CD4-positive, CD25-positive, alpha-beta regulatory T cell (primary cell): ENCODE results near the gene MYCL. TPM values are rescaled to one million over a fixed set of nuclear protein-coding genes. Genes with fewer than 3 reads are reported as not detected.

ENCODE experiments used
- ATAC-seq, 2 donors: fragments of 150-1000 bp; cut with Tn5 transposase; one replicate each; pipeline ENCODE4 v1.10.0; 2021; ENCODE audit warnings: low read depth in 2 of 2, moderate number of reproducible peaks in 2 of 2, moderate library complexity in 1 of 2
- DNase-seq, 3 donors: peaks; one replicate each; pipeline versions ENCODE4 v3.0.0 to v3.0.0-alpha.2; 2012 to 2022; ENCODE audit warnings: mixed read lengths in 1 of 3
- H3K27ac ChIP-seq: one replicate; pipeline ENCODE4 v1.7.0; 2013; ENCODE audit warnings: mild to moderate bottlenecking, low read length; ENCODE audit not compliant: insufficient read depth, poor library complexity, severe bottlenecking
- H3K27me3 ChIP-seq: one replicate; pipeline ENCODE4 v1.7.0; 2013; ENCODE audit warnings: low read length; ENCODE audit not compliant: control insufficient read depth, insufficient read depth
- H3K36me3 ChIP-seq: one replicate; pipeline ENCODE4 v1.7.0; 2013; ENCODE audit warnings: mild to moderate bottlenecking, low read length, moderate library complexity; ENCODE audit not compliant: control insufficient read depth, insufficient read depth
- H3K4me1 ChIP-seq: 2 replicates; pipeline ENCODE4 v1.7.0; 2013; ENCODE audit warnings: mild to moderate bottlenecking, low read length; ENCODE audit not compliant: insufficient read depth, control insufficient read depth, poor library complexity, severe bottlenecking
- H3K4me3 ChIP-seq: one replicate; pipeline ENCODE4 v1.7.0; 2013; ENCODE audit warnings: low read depth, mild to moderate bottlenecking, low read length, moderate library complexity
- H3K9me3 ChIP-seq, 2 experiments: 1 replicate in 1 of 2; 2 replicates in 1 of 2; pipeline ENCODE4 v1.7.0; 2013; ENCODE audit warnings: low read length in 2 of 2, mild to moderate bottlenecking in 1 of 2, moderate library complexity in 1 of 2; ENCODE audit not compliant: control insufficient read depth in 2 of 2
- H3K27ac Mint-ChIP-seq, 3 donors: one replicate each; pipeline ENCODE4 v1.8.0; 2020 to 2022; ENCODE audit warnings: mild to moderate bottlenecking in 3 of 3, mixed read lengths in 3 of 3, moderate library complexity in 2 of 3
- H3K27me3 Mint-ChIP-seq: one replicate; pipeline ENCODE4 v1.8.0; 2022; ENCODE audit warnings: mild to moderate bottlenecking, mixed read lengths
- H3K36me3 Mint-ChIP-seq: one replicate; pipeline ENCODE4 v1.8.0; 2020; ENCODE audit warnings: mixed read lengths
- H3K4me1 Mint-ChIP-seq, 4 donors: one replicate each; pipeline ENCODE4 v1.8.0; 2020 to 2022; ENCODE audit warnings: mixed read lengths in 4 of 4, mild to moderate bottlenecking in 1 of 4
- H3K4me3 Mint-ChIP-seq, 4 donors: one replicate each; pipeline ENCODE4 v1.8.0; 2020 to 2022; ENCODE audit warnings: mild to moderate bottlenecking in 4 of 4, mixed read lengths in 4 of 4, moderate library complexity in 3 of 4
- H3K9me3 Mint-ChIP-seq, 7 donors: one replicate each; pipeline ENCODE4 v1.8.0; 2020 to 2022; ENCODE audit warnings: mixed read lengths in 7 of 7, mild to moderate bottlenecking in 3 of 7, moderate library complexity in 2 of 7
- polyA plus RNA-seq, 4 donors: library from polyadenylated mRNA; unstranded; fragments of 300-500 nt; fragmentation: Illumina TruSeq; gene quantifications; one replicate each; pipeline ENCODE4 v1.2.3, GENCODE V29; 2021
- total RNA-seq: library from RNA; stranded (reverse); gene quantifications from one replicate; pipeline ENCODE4 v1.2.3, GENCODE V29; 2022

MYCL gene
- total and polyA plus RNA-seq, 5 donors from 2014 or later = 0.13 TPM; not detected in 4

DNA sequence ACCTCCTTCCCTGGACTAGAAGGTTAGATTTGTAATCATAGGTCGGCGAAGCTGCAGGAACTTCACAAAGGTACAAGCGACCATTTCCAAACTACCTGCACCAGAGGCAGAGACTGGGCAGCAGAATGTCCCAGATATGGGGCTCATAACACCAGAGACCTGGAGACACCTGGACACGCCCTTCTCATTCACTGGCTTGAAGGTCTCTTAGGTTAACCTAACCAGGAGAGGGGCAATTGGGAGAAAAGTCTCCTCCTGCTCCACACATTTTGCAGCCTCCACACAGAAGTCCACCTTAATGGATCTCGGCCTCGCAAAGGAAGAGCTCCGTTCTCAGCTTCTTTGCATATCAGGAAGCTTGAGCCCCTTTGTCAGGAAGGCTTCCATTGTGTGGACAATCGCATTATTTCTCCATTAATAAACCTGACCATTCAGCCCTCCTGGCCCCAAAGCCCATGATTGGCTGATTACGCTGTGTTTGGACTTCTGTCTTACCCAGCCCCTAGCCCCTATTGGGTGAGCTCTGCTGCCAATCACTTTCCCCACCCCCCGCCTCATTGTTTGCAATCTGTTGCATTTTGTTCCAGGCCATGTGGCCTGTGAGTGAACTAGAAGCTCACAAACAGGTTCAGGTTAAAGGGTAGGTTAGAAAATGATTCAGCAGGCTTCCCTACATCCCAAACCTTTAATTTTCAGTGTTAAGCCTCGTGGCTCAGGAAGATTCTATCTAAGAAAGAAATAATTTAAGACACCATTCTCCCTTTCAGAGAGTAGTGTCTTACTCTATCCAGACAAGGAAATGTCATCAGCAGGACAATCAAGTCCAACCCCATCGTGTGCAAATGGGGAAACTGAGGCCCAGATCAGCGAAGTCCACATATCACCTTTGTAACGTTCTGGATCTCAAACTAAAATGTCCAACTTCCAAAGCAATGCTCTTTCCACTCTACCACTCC is 2.8 kb downstream of the MYCL start:
- Histone ChIP-seq H3K9me3 (no peaks in the 10 kb centered on the region), H3K27me3 (peaks cover 32% of the 10 kb centered on the region), H3K4me1 (peaks cover 17% of the 10 kb centered on the region), H3K36me3 (no peaks in the 10 kb centered on the region), H3K27ac (no peak overlapping the region), H3K4me3 (no peak overlapping the region)
- Mint-ChIP-seq H3K36me3 (no peaks in the 10 kb centered on the region), H3K9me3 (peaks cover 0 to 1% (median 0%) of the 10 kb centered on the region in 7 donors), H3K4me3 (peak overlapping the region in 1 of 4 donors; percentile 60), H3K4me1 (peaks cover 0 to 11% (median 3%) of the 10 kb centered on the region in 4 donors), H3K27ac (no peak overlapping the region), H3K27me3 (peaks cover 80% of the 10 kb centered on the region)
- no peak for DNase-seq
- no peak for ATAC-seq

DNA sequence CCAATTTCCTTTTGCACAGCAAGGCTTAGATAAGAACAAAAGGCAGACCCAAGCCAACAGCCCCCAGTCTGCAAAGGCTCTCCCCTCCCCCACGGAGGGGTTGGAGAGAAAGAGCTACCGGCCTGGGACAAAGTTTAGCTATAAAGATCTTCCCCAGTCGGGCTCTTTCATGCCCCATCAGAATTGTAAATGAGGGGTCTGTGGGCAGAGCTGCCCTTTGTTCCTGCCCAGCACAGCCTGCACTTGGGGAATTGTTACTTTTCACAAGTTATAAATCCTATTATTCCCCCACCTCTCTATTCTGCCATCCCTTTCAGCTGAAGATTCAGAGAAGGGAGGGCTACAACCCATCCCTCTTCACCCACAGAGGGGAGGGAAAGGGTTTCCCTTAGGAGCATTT is 3.5 kb downstream of the MYCL start:
- peaks cover 17% of the 10 kb centered on the region for H3K4me1 ChIP-seq
- peaks cover 82% of the 10 kb centered on the region for H3K27me3 Mint-ChIP-seq
- no peaks in the 10 kb centered on the region for H3K36me3 Mint-ChIP-seq
- H3K27me3 ChIP-seq = peaks cover 30% of the 10 kb centered on the region
- no peaks in the 10 kb centered on the region for H3K36me3 ChIP-seq
- no peaks in the 10 kb centered on the region for H3K9me3 ChIP-seq
- H3K27ac ChIP-seq = no peak overlapping the region
- ATAC-seq = no peak
- H3K4me3 Mint-ChIP-seq = no peak overlapping the region
- H3K9me3 Mint-ChIP-seq = peaks cover 0 to 1% (median 0%) of the 10 kb centered on the region in 7 donors
- no peak overlapping the region for H3K4me3 ChIP-seq
- H3K27ac Mint-ChIP-seq = no peak overlapping the region
- DNase-seq = no peak
- H3K4me1 Mint-ChIP-seq = peaks cover 0 to 11% (median 3%) of the 10 kb centered on the region in 4 donors

DNA sequence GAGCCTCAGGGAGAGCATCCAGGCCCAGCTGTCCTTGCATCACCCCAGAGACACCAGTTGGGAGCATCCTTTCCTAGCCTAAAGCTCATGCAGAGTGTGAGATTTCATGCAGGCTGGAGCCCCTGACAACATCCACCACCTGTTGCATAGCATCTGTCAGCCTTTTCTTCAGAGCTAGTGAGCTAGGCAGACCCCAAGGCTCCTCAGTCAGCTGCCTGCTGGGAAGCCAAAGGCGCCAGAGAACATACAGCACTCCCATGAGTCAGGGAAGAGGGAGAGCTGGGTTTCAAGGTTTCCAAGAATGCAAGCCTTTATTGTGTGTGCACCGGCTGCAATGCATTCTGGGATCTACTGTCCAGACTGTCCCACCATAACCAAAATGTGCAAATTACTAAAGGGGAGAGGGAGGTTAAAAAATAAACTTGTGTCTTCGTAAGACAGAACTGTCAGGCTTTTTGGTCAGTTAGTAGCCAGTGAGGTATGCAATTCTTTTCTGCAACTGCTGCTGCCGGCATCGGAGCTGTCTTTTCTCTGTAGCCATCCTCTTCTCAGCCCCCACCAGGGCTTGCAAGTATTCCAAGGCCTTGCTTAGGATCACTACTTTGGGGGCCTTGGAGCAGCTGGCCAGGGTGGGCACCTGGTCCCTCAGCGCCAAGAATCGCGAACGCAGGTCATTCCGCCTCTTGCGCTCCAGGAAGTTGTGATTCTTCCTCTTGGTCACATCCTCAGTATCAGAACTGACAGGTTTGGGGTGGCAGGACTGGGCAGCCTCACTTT is 4.6 kb downstream of the MYCL start:
- no peak overlapping the region for H3K27ac ChIP-seq
- no peaks in the 10 kb centered on the region for H3K36me3 Mint-ChIP-seq
- H3K27ac Mint-ChIP-seq = no peak overlapping the region
- H3K9me3 ChIP-seq = no peaks in the 10 kb centered on the region
- DNase-seq = no peak
- peaks cover 0 to 7% (median 2%) of the 10 kb centered on the region in 4 donors for H3K4me1 Mint-ChIP-seq
- no peak overlapping the region for H3K4me3 Mint-ChIP-seq
- ATAC-seq = no peak
- no peak overlapping the region for H3K4me3 ChIP-seq
- H3K27me3 Mint-ChIP-seq = peaks cover 84% of the 10 kb centered on the region
- H3K27me3 ChIP-seq = peaks cover 35% of the 10 kb centered on the region
- H3K9me3 Mint-ChIP-seq = peaks cover 0 to 1% (median 0%) of the 10 kb centered on the region in 7 donors
- H3K4me1 ChIP-seq = peaks cover 12% of the 10 kb centered on the region
- no peaks in the 10 kb centered on the region for H3K36me3 ChIP-seq

DNA sequence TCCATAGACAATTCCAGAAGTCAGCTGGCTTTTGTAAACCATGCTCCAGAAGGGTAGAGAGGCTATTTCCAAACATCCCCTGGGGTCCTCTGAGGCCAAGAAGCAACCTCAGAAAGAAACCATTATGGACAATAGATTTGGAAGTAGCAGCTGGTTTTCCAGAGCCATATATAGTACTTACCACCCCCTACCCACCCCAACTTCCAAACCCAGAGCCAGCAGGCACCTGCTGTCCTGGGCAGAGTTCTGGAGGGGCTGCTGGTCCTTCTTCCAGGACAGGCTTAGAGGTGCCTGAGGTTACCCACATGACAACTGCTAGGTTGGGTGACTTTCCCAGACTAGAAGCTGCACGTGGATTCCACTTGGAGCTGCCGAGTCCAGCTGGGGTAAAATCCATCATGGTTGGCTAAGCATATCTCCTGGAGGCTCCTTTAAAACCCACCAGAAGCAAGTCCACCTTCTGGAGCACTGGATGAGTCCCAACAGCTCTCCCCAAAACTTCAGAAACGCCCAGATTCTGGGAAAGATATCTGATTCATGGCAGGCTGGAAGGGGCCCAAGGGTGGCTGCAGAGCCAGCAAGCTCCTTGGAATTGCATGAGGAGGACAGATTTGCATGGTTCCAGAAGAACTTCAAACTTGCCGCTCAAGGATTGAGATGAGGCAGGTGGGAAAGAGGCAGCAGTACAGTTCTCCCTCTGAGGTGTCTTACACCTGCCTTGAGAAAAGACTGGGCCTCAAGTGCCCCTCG is 5.8 kb downstream of the MYCL start:
- Mint-ChIP-seq H3K4me1 (peaks cover 0 to 7% (median 2%) of the 10 kb centered on the region in 4 donors), H3K27me3 (peaks cover 95% of the 10 kb centered on the region), H3K4me3 (no peak overlapping the region), H3K27ac (no peak overlapping the region), H3K36me3 (no peaks in the 10 kb centered on the region), H3K9me3 (peaks cover 0 to 1% (median 0%) of the 10 kb centered on the region in 7 donors)
- DNase-seq (no peak), ATAC-seq (no peak)
- peaks cover 3% of the 10 kb centered on the region for H3K4me1 ChIP-seq
- no peaks in the 10 kb centered on the region for H3K9me3 ChIP-seq
- no peaks in the 10 kb centered on the region for H3K36me3 ChIP-seq
- H3K27ac ChIP-seq = no peak overlapping the region
- H3K27me3 ChIP-seq = peaks cover 35% of the 10 kb centered on the region
- no peak overlapping the region for H3K4me3 ChIP-seq

DNA sequence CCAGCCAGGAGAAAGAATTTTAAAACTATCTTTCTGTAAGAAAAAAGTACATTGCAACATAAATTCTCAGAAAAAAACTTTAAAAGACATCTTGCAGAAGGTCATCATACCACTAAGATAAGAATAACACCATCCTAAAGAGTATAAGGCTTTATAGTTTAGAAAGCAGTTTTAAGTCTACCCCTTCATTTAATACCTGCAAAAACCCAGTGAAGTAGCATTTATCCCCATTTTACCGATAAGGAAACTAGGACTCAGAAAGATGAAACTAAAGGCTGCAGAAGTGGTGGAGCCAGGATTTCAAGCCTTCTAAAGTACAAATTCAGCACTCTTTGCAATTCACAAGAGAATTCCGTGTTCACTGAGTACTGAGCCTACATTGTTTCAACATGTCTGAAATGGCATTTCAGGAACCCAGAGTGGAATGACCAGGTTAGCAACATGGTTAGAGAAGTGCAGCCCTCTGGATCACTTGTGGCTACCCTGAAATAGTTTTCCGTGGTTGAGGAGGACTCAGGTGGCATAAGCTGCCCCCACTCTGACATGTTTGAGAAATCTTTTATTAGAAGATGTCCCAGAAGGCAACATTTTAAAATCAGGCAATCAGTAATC is 6.7 kb downstream of the MYCL start:
- DNase-seq = no peak
- Histone ChIP-seq H3K4me1 (no peaks in the 10 kb centered on the region), H3K27ac (no peak overlapping the region), H3K36me3 (no peaks in the 10 kb centered on the region), H3K4me3 (no peak overlapping the region), H3K9me3 (no peaks in the 10 kb centered on the region), H3K27me3 (peaks cover 29% of the 10 kb centered on the region)
- peaks cover 0 to 4% (median 3%) of the 10 kb centered on the region in 4 donors for H3K4me1 Mint-ChIP-seq
- H3K27me3 Mint-ChIP-seq = peaks cover 97% of the 10 kb centered on the region
- ATAC-seq = no peak
- H3K27ac Mint-ChIP-seq = no peak overlapping the region
- no peak overlapping the region for H3K4me3 Mint-ChIP-seq
- no peaks in the 10 kb centered on the region for H3K9me3 Mint-ChIP-seq
- H3K36me3 Mint-ChIP-seq = no peaks in the 10 kb centered on the region

DNA sequence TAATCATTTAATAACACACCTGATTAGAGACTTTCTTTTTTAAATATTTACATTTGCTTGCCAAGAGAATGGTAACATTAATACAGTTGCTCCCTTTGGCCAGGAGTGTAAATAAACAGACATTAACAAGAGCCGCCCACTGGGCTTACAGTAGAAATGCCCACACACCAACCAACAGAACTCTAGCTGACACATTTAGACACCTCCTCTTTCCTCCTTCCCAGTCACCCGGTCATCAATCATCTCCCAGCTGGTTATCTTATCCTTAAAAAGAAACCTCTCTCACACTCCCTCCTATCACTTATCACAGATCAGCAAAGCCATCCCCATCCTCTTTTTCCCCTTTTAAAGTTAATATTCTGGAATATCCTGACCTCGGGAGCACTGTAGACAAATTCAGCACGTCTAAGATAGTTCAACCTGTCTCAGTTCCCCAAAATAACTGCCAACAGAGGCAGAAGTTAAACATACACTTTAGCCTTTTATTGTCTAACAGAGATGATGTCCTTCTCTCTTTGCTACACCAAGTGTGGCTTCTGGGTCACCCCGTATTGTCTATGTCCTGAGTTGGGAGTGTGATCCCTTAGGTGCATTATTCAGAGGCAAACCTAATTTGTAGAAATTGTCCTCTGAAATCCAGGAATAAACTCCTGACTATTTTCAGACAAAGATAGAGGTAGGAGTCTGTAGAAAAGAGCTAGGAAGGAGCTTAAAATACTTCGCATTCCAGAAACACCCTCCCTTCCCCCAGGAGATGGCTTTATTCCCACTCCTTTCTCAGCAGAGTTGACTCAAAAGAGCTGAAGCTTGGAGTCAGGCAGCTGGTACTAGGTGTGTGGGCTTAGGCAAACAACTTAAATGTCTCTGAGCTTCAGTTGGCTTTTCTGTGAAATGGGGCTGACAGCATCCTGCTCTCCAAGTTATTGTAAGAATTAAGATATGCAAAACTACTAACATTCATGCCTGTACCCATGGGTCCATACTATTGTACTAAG is 8.8 kb downstream of the MYCL start:
- DNase-seq (peak in 1 of 3 donors; percentile 67), ATAC-seq (no peak)
- no peak overlapping the region for H3K27ac Mint-ChIP-seq
- H3K4me3 ChIP-seq = no peak overlapping the region
- H3K4me1 Mint-ChIP-seq = peaks cover 0 to 4% (median 0%) of the 10 kb centered on the region in 4 donors
- no peaks in the 10 kb centered on the region for H3K9me3 ChIP-seq
- H3K4me3 Mint-ChIP-seq = no peak overlapping the region
- no peaks in the 10 kb centered on the region for H3K4me1 ChIP-seq
- no peaks in the 10 kb centered on the region for H3K36me3 Mint-ChIP-seq
- H3K36me3 ChIP-seq = no peaks in the 10 kb centered on the region
- no peaks in the 10 kb centered on the region for H3K9me3 Mint-ChIP-seq
- peaks cover 81% of the 10 kb centered on the region for H3K27me3 Mint-ChIP-seq
- H3K27me3 ChIP-seq = peaks cover 16% of the 10 kb centered on the region
- no peak overlapping the region for H3K27ac ChIP-seq
